Measurements from ENCODE around the gene ARAP2. TPM values are rescaled to one million over a fixed set of nuclear protein-coding genes. Genes with fewer than 3 reads are reported as not detected.

The ARAP2 gene
- total and polyA plus RNA-seq, 9 of the 15 experiments (the other 6 are each of a cell fraction or from before 2014, with no cell fraction given) = 0.03 to 0.35 (median 0.11) TPM; not detected in 4

- Histone ChIP-seq H3K27ac (ENCODE audit: extremely low read depth, low read depth, low read length) (no peak overlapping the region), H3K4me1 (replicated peaks in 1 of 2; ENCODE audit: control insufficient read depth in 2 of 2, insufficient read depth in 2 of 2, low read length in 2 of 2) (no peaks in the 10 kb centered on the region), H2AFZ (ENCODE audit: low read depth, low read length) (no peak overlapping the region), H4K20me1 (replicated peaks; ENCODE audit: control insufficient read depth, insufficient read depth, low read length) (no peaks in the 10 kb centered on the region), H3K9ac (ENCODE audit: insufficient read depth in 1 of 2, low read depth in 2 of 2, low read length in 2 of 2) (no peak overlapping the region), H3K36me3 (ENCODE audit: control insufficient read depth, insufficient read depth, low read length) (no peaks in the 10 kb centered on the region), H3K9me3 (replicated peaks; ENCODE audit: control insufficient read depth, insufficient read depth, low read depth, low read length) (no peaks in the 10 kb centered on the region), H3K4me2 (ENCODE audit: insufficient read depth, low read length) (no peak overlapping the region), H3K4me3 (no peak overlapping the region), H3K79me2 (ENCODE audit: control insufficient read depth, insufficient read depth, low read length) (no peaks in the 10 kb centered on the region), H3K9me1 (ENCODE audit: control insufficient read depth, insufficient read depth, low read length) (no peaks in the 10 kb centered on the region), H3K27me3 (ENCODE audit: control insufficient read depth in 2 of 2, insufficient read depth in 2 of 2, low read length in 2 of 2) (no peaks in the 10 kb centered on the region)
- ChIA-PET POLR2A (no interaction called here), CTCF (ENCODE audit: low intra/inter-chr PET ratio) (no interaction called here)
- intact Hi-C loops (cut with micrococcal nuclease) (no loop called here), in situ Hi-C loops (cut with MboI) (no loop called here)
- FAIRE-seq (no peak), DNase-seq (ENCODE audit: extremely low read depth in 1 of 4, low spot score in 3 of 4) (no peak), ATAC-seq (no peak)
- 0% methylated on average over 2 of the region's 2 CpGs for WGBS (ENCODE audit: insufficient coverage, low coverage, missing lambda C conversion rate)
- BruUV-seq (replicated peaks) = no TSS peak
- TF ChIP-seq THRAP3 (IDR thresholded peaks at IDR 0.05; ENCODE audit: borderline replicate concordance) = no peak
- TF ChIP-seq, protein P1, sequence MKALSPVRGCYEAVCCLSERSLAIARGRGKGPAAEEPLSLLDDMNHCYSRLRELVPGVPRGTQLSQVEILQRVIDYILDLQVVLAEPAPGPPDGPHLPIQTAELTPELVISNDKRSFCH (CRISPR knock-in tag; IDR thresholded peaks at IDR 0.05) = no peak
- TF ChIP-seq, protein P1 (tag; IDR thresholded peaks at IDR 0.05) = no peak
- TF ChIP-seq PYGO2 (tag; IDR thresholded peaks at IDR 0.05) = no peak
- TF ChIP-seq BRD9 (IDR thresholded peaks at IDR 0.05; ENCODE audit: low read depth, partially characterized antibody) = no peak
- no peak for TF ChIP-seq HNRNPUL1 (IDR thresholded peaks at IDR 0.05; ENCODE audit: low read length)
- TF ChIP-seq, protein P2, sequence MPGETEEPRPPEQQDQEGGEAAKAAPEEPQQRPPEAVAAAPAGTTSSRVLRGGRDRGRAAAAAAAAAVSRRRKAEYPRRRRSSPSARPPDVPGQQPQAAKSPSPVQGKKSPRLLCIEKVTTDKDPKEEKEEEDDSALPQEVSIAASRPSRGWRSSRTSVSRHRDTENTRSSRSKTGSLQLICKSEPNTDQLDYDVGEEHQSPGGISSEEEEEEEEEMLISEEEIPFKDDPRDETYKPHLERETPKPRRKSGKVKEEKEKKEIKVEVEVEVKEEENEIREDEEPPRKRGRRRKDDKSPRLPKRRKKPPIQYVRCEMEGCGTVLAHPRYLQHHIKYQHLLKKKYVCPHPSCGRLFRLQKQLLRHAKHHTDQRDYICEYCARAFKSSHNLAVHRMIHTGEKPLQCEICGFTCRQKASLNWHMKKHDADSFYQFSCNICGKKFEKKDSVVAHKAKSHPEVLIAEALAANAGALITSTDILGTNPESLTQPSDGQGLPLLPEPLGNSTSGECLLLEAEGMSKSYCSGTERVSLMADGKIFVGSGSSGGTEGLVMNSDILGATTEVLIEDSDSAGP (CRISPR knock-in tag; IDR thresholded peaks at IDR 0.05) = no peak
- TF ChIP-seq MXD1 (CRISPR knock-in tag; IDR thresholded peaks at IDR 0.05; ENCODE audit: borderline replicate concordance, poor library complexity, severe bottlenecking) = no peak
- TF ChIP-seq ZNF707 (CRISPR knock-in tag; conservative IDR thresholded peaks at IDR 0.05) = no peak
- no peak for TF ChIP-seq ZNF354B (CRISPR knock-in tag; IDR thresholded peaks at IDR 0.05)
- TF ChIP-seq GTF2B (IDR thresholded peaks at IDR 0.05; ENCODE audit: extremely low read depth, insufficient read length) = no peak
- TF ChIP-seq TGIF2 (CRISPR knock-in tag; IDR thresholded peaks at IDR 0.05) = no peak
- TF ChIP-seq, protein P3, sequence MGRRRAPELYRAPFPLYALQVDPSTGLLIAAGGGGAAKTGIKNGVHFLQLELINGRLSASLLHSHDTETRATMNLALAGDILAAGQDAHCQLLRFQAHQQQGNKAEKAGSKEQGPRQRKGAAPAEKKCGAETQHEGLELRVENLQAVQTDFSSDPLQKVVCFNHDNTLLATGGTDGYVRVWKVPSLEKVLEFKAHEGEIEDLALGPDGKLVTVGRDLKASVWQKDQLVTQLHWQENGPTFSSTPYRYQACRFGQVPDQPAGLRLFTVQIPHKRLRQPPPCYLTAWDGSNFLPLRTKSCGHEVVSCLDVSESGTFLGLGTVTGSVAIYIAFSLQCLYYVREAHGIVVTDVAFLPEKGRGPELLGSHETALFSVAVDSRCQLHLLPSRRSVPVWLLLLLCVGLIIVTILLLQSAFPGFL (CRISPR knock-in tag; IDR thresholded peaks at IDR 0.05) = no peak
- TF ChIP-seq NUFIP1 (IDR thresholded peaks at IDR 0.05; ENCODE audit: partially characterized antibody) = no peak
- TF ChIP-seq GABPB2 (CRISPR knock-in tag; conservative IDR thresholded peaks at IDR 0.05) = no peak
- TF ChIP-seq NONO (IDR thresholded peaks at IDR 0.05; ENCODE audit: low read depth in 2 of 2, low read length in 1 of 2) = no peak
- no peak for TF ChIP-seq ZNF239 (CRISPR knock-in tag; IDR thresholded peaks at IDR 0.05)
Measured at GRCh38 chr4:36224972-36225903, 19.1 kb downstream of the ARAP2 start.
